ENCODE results near the gene KAZN.

KAZN gene

GRCh38 chr1:14713077-14713476, 114.6 kb downstream of the KAZN start:
- DNase-seq (ENCODE audit: low read depth) = no peak

- DNase-seq (ENCODE audit: low read depth) = no peak
Measured at GRCh38 chr1:14715266-14715665, 116.8 kb downstream of the KAZN start.

GRCh38 chr1:14715802-14716201, 117.3 kb downstream of the KAZN start:
- no peak for DNase-seq (ENCODE audit: low read depth)

GRCh38 chr1:14716474-14716873, 118.0 kb downstream of the KAZN start:
- no peak for DNase-seq (ENCODE audit: low read depth)

- no peak for DNase-seq (ENCODE audit: low read depth)
Measured at GRCh38 chr1:14718476-14718875, 120.0 kb downstream of the KAZN start.

- no peak for DNase-seq (ENCODE audit: low read depth)
Measured at GRCh38 chr1:14723401-14723800, 124.9 kb downstream of the KAZN start.

- DNase-seq (ENCODE audit: low read depth) = no peak
Measured at GRCh38 chr1:14724246-14724645, 125.8 kb downstream of the KAZN start.

- DNase-seq (ENCODE audit: low read depth) = no peak
Measured at GRCh38 chr1:14724678-14725077, 126.2 kb downstream of the KAZN start.

- DNase-seq (ENCODE audit: low read depth) = no peak
Measured at GRCh38 chr1:14725238-14725637, 126.8 kb downstream of the KAZN start.

- DNase-seq (ENCODE audit: low read depth) = no peak
Measured at GRCh38 chr1:14725695-14726094, 127.2 kb downstream of the KAZN start.

GRCh38 chr1:14726606-14727005, 128.1 kb downstream of the KAZN start:
- DNase-seq (ENCODE audit: low read depth) = no peak

GRCh38 chr1:14728516-14728915, 130.0 kb downstream of the KAZN start:
- DNase-seq (ENCODE audit: low read depth) = no peak

- no peak for DNase-seq (ENCODE audit: low read depth)
Measured at GRCh38 chr1:14732728-14733047, 134.2 kb downstream of the KAZN start.

GRCh38 chr1:14733048-14733778, 134.7 kb downstream of the KAZN start:
- no peak for DNase-seq (ENCODE audit: low read depth)

GRCh38 chr1:14733779-14734140, 135.3 kb downstream of the KAZN start:
- DNase-seq (ENCODE audit: low read depth) = no peak

GRCh38 chr1:14735841-14736240, 137.4 kb downstream of the KAZN start:
- no peak for DNase-seq (ENCODE audit: low read depth)

GRCh38 chr1:14737561-14738094, 139.1 kb downstream of the KAZN start:
- DNase-seq (ENCODE audit: low read depth) = no peak

GRCh38 chr1:14738235-14738634, 139.8 kb downstream of the KAZN start:
- DNase-seq (ENCODE audit: low read depth) = no peak

GRCh38 chr1:14738647-14739046, 140.2 kb downstream of the KAZN start:
- DNase-seq (ENCODE audit: low read depth) = no peak

- no peak for DNase-seq (ENCODE audit: low read depth)
Measured at GRCh38 chr1:14739082-14739832, 140.8 kb downstream of the KAZN start.

GRCh38 chr1:14740016-14740415, 141.5 kb downstream of the KAZN start:
- DNase-seq (ENCODE audit: low read depth) = no peak

GRCh38 chr1:14741082-14741481, 142.6 kb downstream of the KAZN start:
- no peak for DNase-seq (ENCODE audit: low read depth)

GRCh38 chr1:14741532-14741931, 143.0 kb downstream of the KAZN start:
- no peak for DNase-seq (ENCODE audit: low read depth)
